WTC11 (cell line): ENCODE data around the gene GPNMB.

ENCODE experiments used
- CREB1 ChIP-seq: sonication (generic); formaldehyde crosslinking; IDR thresholded peaks from 2 replicates; pipeline ENCODE4 v1.8.0; 2023; ENCODE audit warnings: mild to moderate bottlenecking, missing genetic modification reagents
- CTCF ChIP-seq: fragments of 200-600 bp; IDR thresholded peaks from 2 replicates; pipeline ENCODE4 v1.8.0; 2022; ENCODE audit warnings: antibody characterized with exemption
- FOXK1 ChIP-seq: sonication (generic); formaldehyde crosslinking; IDR thresholded peaks from 2 replicates; pipeline ENCODE4 v1.8.0; 2022; ENCODE audit warnings: mild to moderate bottlenecking, moderate library complexity, missing genetic modification reagents
- MAX ChIP-seq: sonication (generic); formaldehyde crosslinking; IDR thresholded peaks from 2 replicates; pipeline ENCODE4 v1.8.0; 2022; ENCODE audit warnings: mild to moderate bottlenecking, missing genetic modification reagents
- ZMAT4 ChIP-seq: fragments of 250-450 bp; sonication (Bioruptor Pico); IDR thresholded peaks from 2 replicates; pipeline ENCODE4 v1.9.0; 2021; ENCODE audit warnings: mild to moderate bottlenecking
- ZNF263 ChIP-seq: sonication (generic); formaldehyde crosslinking; IDR thresholded peaks from 2 replicates; pipeline ENCODE4 v1.8.1; 2022; ENCODE audit warnings: low read depth, mild to moderate bottlenecking, moderate library complexity, missing genetic modification reagents
- ZNF671 ChIP-seq: fragments of 250-450 bp; sonication (Bioruptor Pico); IDR thresholded peaks from 2 replicates; pipeline ENCODE4 v1.8.0; 2021; ENCODE audit warnings: mild to moderate bottlenecking

- TF ChIP-seq CTCF, result no peak
- TF ChIP-seq ZNF263 (CRISPR knock-in tag), result no peak
- TF ChIP-seq ZNF671 (CRISPR knock-in tag), result no peak
- no peak for TF ChIP-seq FOXK1
- TF ChIP-seq ZMAT4, result no peak
- TF ChIP-seq MAX (CRISPR knock-in tag), result no peak
- no peak for TF ChIP-seq CREB1 (CRISPR knock-in tag)
These were observed 36.1 kb upstream of the GPNMB start for GRCh38 chr7:23210506-23210905.
